Endometrium (tissue), 2 donors: ENCODE results near the gene AGMO.

ENCODE experiments used
- FAIRE-seq: peaks from 2 replicates; lab custom pipeline; 2012; peaks lifted over from hg19 to GRCh38; lab: Jason Lieb, UNC
- donor health status: control.
- donor health status: control.

Gene AGMO

GRCh38 chr7:15498465-15498864 is 63.4 kb downstream of the AGMO start:
- FAIRE-seq: no peak

GRCh38 chr7:15495170-15495569 is 66.6 kb downstream of the AGMO start:
- FAIRE-seq: no peak

- no peak for FAIRE-seq
Observed at GRCh38 chr7:15494711-15495110, 67.1 kb downstream of the AGMO start.

- no peak for FAIRE-seq
Observed at GRCh38 chr7:15491361-15491760, 70.5 kb downstream of the AGMO start.

- no peak for FAIRE-seq
Observed at GRCh38 chr7:15490291-15490690, 71.5 kb downstream of the AGMO start.

GRCh38 chr7:15489861-15490260 is 72.0 kb downstream of the AGMO start:
- peak; percentile 18 for FAIRE-seq

GRCh38 chr7:15489383-15489782 is 72.4 kb downstream of the AGMO start:
- no peak for FAIRE-seq

GRCh38 chr7:15488401-15488800 is 73.4 kb downstream of the AGMO start:
- FAIRE-seq: no peak

- FAIRE-seq: no peak
Observed at GRCh38 chr7:15487896-15488295, 73.9 kb downstream of the AGMO start.

GRCh38 chr7:15485998-15486397 is 75.8 kb downstream of the AGMO start:
- FAIRE-seq: no peak

GRCh38 chr7:15485431-15485830 is 76.4 kb downstream of the AGMO start:
- FAIRE-seq: no peak

GRCh38 chr7:15481132-15481531 is 80.7 kb downstream of the AGMO start:
- peak; percentile 4 for FAIRE-seq

GRCh38 chr7:15478401-15478800 is 83.4 kb downstream of the AGMO start:
- no peak for FAIRE-seq

GRCh38 chr7:15476531-15476918 is 85.3 kb downstream of the AGMO start:
- FAIRE-seq: peak; percentile 15

- FAIRE-seq: peak; percentile 23
Observed at GRCh38 chr7:15475808-15476530, 85.8 kb downstream of the AGMO start.

GRCh38 chr7:15471669-15471950 is 90.2 kb downstream of the AGMO start:
- FAIRE-seq: no peak

GRCh38 chr7:15470825-15471668 is 90.8 kb downstream of the AGMO start:
- FAIRE-seq: no peak

- FAIRE-seq: no peak
Observed at GRCh38 chr7:15464667-15465121, 97.1 kb downstream of the AGMO start.

GRCh38 chr7:15463801-15464666 is 97.8 kb downstream of the AGMO start:
- no peak for FAIRE-seq

GRCh38 chr7:15462721-15463389 is 99.0 kb downstream of the AGMO start:
- FAIRE-seq: no peak

- FAIRE-seq: peak; percentile 62
Observed at GRCh38 chr7:15461576-15461975, 100.2 kb downstream of the AGMO start.

GRCh38 chr7:15459018-15459615 is 102.7 kb downstream of the AGMO start:
- FAIRE-seq: no peak
